Measurements from ENCODE around the gene NXPE3.

NXPE3 gene

GRCh38 chr3:101835676-101836075 is 56.7 kb downstream of the NXPE3 start:
- H2AFZ ChIP-seq (ENCODE audit: low read depth, low read length) = no peak overlapping the region
- no peak overlapping the region for H2AK5ac ChIP-seq (ENCODE audit: low read length, severe bottlenecking)
- no peak overlapping the region for H2BK120ac ChIP-seq (ENCODE audit: low read depth, low read length)
- no peak overlapping the region for H3K9ac ChIP-seq (ENCODE audit: low read length)
- H3K36me3 ChIP-seq (ENCODE audit: control insufficient read depth in 1 of 2, insufficient read depth in 2 of 2, low read depth in 1 of 2, low read length in 2 of 2) = peaks cover 5 to 10% of the 10 kb centered on the region in 2 experiments
- H3K18ac ChIP-seq (ENCODE audit: low read depth in 1 of 2, low read length in 2 of 2) = no peak overlapping the region
- no peak overlapping the region for H3K4ac ChIP-seq (ENCODE audit: low read depth in 1 of 2, low read length in 2 of 2)
- H3K4me2 ChIP-seq (ENCODE audit: low read length, poor library complexity, severe bottlenecking) = no peak overlapping the region
- H3K4me1 ChIP-seq (ENCODE audit: control insufficient read depth, insufficient read depth, low read depth, low read length) = peaks cover 2% of the 10 kb centered on the region
- no peak overlapping the region for H2BK5ac ChIP-seq (ENCODE audit: low read depth, low read length, poor library complexity, severe bottlenecking)
- no peak for DNase-seq
- no peaks in the 10 kb centered on the region for H3K9me3 ChIP-seq (ENCODE audit: control insufficient read depth, low read length)
- 89% methylated on average over 1 of the region's 2 CpGs for WGBS
- no peak overlapping the region for H3K4me3 ChIP-seq (ENCODE audit: insufficient read depth in 1 of 2, low read depth in 1 of 2, low read length in 2 of 2)
- H3K23ac ChIP-seq (ENCODE audit: low read length in 2 of 2) = no peak overlapping the region
- no peak overlapping the region for H2BK15ac ChIP-seq (ENCODE audit: low read depth, poor library complexity, severe bottlenecking)
- no peak overlapping the region for H4K91ac ChIP-seq (ENCODE audit: low read length)
- no peak overlapping the region for H3K27ac ChIP-seq (ENCODE audit: low read length, poor library complexity, severe bottlenecking)
- H3K27me3 ChIP-seq (ENCODE audit: control insufficient read depth in 1 of 2, insufficient read depth in 1 of 2, low read length in 2 of 2) = no peaks in the 10 kb centered on the region
- H3K79me1 ChIP-seq (replicated peaks; ENCODE audit: low read length, poor library complexity, severe bottlenecking) = peaks cover 31% of the 10 kb centered on the region
- H4K8ac ChIP-seq (ENCODE audit: low read length) = no peak overlapping the region
- H3K14ac ChIP-seq (ENCODE audit: low read length in 2 of 2) = no peak overlapping the region
- no peak overlapping the region for H2BK12ac ChIP-seq (ENCODE audit: low read length in 2 of 2)

DNA sequence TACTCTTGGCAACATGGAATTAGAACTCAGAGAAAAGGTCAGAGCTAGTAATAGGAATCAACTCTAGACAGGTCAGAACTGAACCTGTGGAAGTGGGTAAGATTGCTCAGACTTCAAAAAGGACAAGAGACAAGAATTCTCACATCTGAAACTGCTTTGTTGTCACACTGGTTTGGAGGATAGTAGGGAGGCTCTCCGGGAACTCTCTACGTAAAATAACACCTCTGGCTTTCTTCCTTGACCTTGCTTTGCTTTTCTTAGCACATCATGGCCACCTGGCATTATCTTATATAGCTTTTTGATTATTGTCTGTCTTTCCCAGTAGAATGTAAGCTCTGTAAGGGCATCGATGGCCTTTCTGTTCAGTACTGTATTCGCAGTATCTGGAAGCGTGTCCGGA is 57.1 kb downstream of the NXPE3 start:
- no peak overlapping the region for H3K4me2 ChIP-seq (ENCODE audit: low read length, poor library complexity, severe bottlenecking)
- H3K27ac ChIP-seq (ENCODE audit: low read length, poor library complexity, severe bottlenecking) = no peak overlapping the region
- no peak overlapping the region for H4K91ac ChIP-seq (ENCODE audit: low read length)
- H2BK15ac ChIP-seq (ENCODE audit: low read depth, poor library complexity, severe bottlenecking) = no peak overlapping the region
- no peak overlapping the region for H2BK5ac ChIP-seq (ENCODE audit: low read depth, low read length, poor library complexity, severe bottlenecking)
- no peaks in the 10 kb centered on the region for H3K27me3 ChIP-seq (ENCODE audit: control insufficient read depth in 1 of 2, insufficient read depth in 1 of 2, low read length in 2 of 2)
- WGBS = 80% methylated on average over 3 of the region's 6 CpGs
- no peak for DNase-seq
- no peak overlapping the region for H2BK120ac ChIP-seq (ENCODE audit: low read depth, low read length)
- no peak overlapping the region for H2BK12ac ChIP-seq (ENCODE audit: low read length in 2 of 2)
- H2AFZ ChIP-seq (ENCODE audit: low read depth, low read length) = no peak overlapping the region
- no peak overlapping the region for H3K9ac ChIP-seq (ENCODE audit: low read length)
- no peak overlapping the region for H2AK5ac ChIP-seq (ENCODE audit: low read length, severe bottlenecking)
- no peak overlapping the region for H3K14ac ChIP-seq (ENCODE audit: low read length in 2 of 2)
- H3K79me1 ChIP-seq (replicated peaks; ENCODE audit: low read length, poor library complexity, severe bottlenecking) = peaks cover 31% of the 10 kb centered on the region
- no peak overlapping the region for H3K18ac ChIP-seq (ENCODE audit: low read depth in 1 of 2, low read length in 2 of 2)
- H3K4me1 ChIP-seq (ENCODE audit: control insufficient read depth, insufficient read depth, low read depth, low read length) = peaks cover 2% of the 10 kb centered on the region
- H3K4ac ChIP-seq (ENCODE audit: low read depth in 1 of 2, low read length in 2 of 2) = no peak overlapping the region
- H3K9me3 ChIP-seq (ENCODE audit: control insufficient read depth, low read length) = no peaks in the 10 kb centered on the region
- no peak overlapping the region for H3K23ac ChIP-seq (ENCODE audit: low read length in 2 of 2)
- no peak overlapping the region for H4K8ac ChIP-seq (ENCODE audit: low read length)
- H3K36me3 ChIP-seq (ENCODE audit: control insufficient read depth in 1 of 2, insufficient read depth in 2 of 2, low read depth in 1 of 2, low read length in 2 of 2) = peaks cover 5 to 10% of the 10 kb centered on the region in 2 experiments
- H3K4me3 ChIP-seq (ENCODE audit: insufficient read depth in 1 of 2, low read depth in 1 of 2, low read length in 2 of 2) = no peak overlapping the region

GRCh38 chr3:101836652-101837598 is 57.9 kb downstream of the NXPE3 start:
- Histone ChIP-seq H3K36me3 (ENCODE audit: control insufficient read depth in 1 of 2, insufficient read depth in 2 of 2, low read depth in 1 of 2, low read length in 2 of 2) (peaks cover 5 to 6% of the 10 kb centered on the region in 2 experiments), H3K18ac (ENCODE audit: low read depth in 1 of 2, low read length in 2 of 2) (no peak overlapping the region), H3K14ac (ENCODE audit: low read length in 2 of 2) (no peak overlapping the region), H3K9ac (ENCODE audit: low read length) (no peak overlapping the region), H2BK12ac (ENCODE audit: low read length in 2 of 2) (no peak overlapping the region), H3K4me2 (ENCODE audit: low read length, poor library complexity, severe bottlenecking) (no peak overlapping the region), H3K4me1 (ENCODE audit: control insufficient read depth, insufficient read depth, low read depth, low read length) (peaks cover 2% of the 10 kb centered on the region), H2BK15ac (ENCODE audit: low read depth, poor library complexity, severe bottlenecking) (no peak overlapping the region), H2BK5ac (ENCODE audit: low read depth, low read length, poor library complexity, severe bottlenecking) (no peak overlapping the region), H3K4ac (ENCODE audit: low read depth in 1 of 2, low read length in 2 of 2) (no peak overlapping the region), H3K79me1 (replicated peaks; ENCODE audit: low read length, poor library complexity, severe bottlenecking) (peaks cover 27% of the 10 kb centered on the region), H2BK120ac (ENCODE audit: low read depth, low read length) (no peak overlapping the region), H4K91ac (ENCODE audit: low read length) (no peak overlapping the region), H3K9me3 (ENCODE audit: control insufficient read depth, low read length) (no peaks in the 10 kb centered on the region), H3K23ac (ENCODE audit: low read length in 2 of 2) (no peak overlapping the region), H3K4me3 (ENCODE audit: insufficient read depth in 1 of 2, low read depth in 1 of 2, low read length in 2 of 2) (no peak overlapping the region), H3K27me3 (ENCODE audit: control insufficient read depth in 1 of 2, insufficient read depth in 1 of 2, low read length in 2 of 2) (no peaks in the 10 kb centered on the region), H3K27ac (ENCODE audit: low read length, poor library complexity, severe bottlenecking) (no peak overlapping the region), H2AFZ (ENCODE audit: low read depth, low read length) (no peak overlapping the region), H4K8ac (ENCODE audit: low read length) (no peak overlapping the region), H2AK5ac (ENCODE audit: low read length, severe bottlenecking) (no peak overlapping the region)
- peak; percentile 41 for DNase-seq
- WGBS = 100% methylated on average over 1 of the region's 3 CpGs

- no peak for DNase-seq
- no peaks in the 10 kb centered on the region for H3K9me3 ChIP-seq (ENCODE audit: control insufficient read depth, low read length)
- H2BK15ac ChIP-seq (ENCODE audit: low read depth, poor library complexity, severe bottlenecking) = no peak overlapping the region
- H3K4me3 ChIP-seq (ENCODE audit: insufficient read depth in 1 of 2, low read depth in 1 of 2, low read length in 2 of 2) = no peak overlapping the region
- H2BK5ac ChIP-seq (ENCODE audit: low read depth, low read length, poor library complexity, severe bottlenecking) = no peak overlapping the region
- no peak overlapping the region for H2BK120ac ChIP-seq (ENCODE audit: low read depth, low read length)
- no peak overlapping the region for H3K9ac ChIP-seq (ENCODE audit: low read length)
- H3K4me2 ChIP-seq (ENCODE audit: low read length, poor library complexity, severe bottlenecking) = no peak overlapping the region
- no peak overlapping the region for H3K18ac ChIP-seq (ENCODE audit: low read depth in 1 of 2, low read length in 2 of 2)
- no peaks in the 10 kb centered on the region for H3K27me3 ChIP-seq (ENCODE audit: control insufficient read depth in 1 of 2, insufficient read depth in 1 of 2, low read length in 2 of 2)
- H3K27ac ChIP-seq (ENCODE audit: low read length, poor library complexity, severe bottlenecking) = no peak overlapping the region
- H3K14ac ChIP-seq (ENCODE audit: low read length in 2 of 2) = no peak overlapping the region
- no peak overlapping the region for H2AK5ac ChIP-seq (ENCODE audit: low read length, severe bottlenecking)
- H4K8ac ChIP-seq (ENCODE audit: low read length) = no peak overlapping the region
- peaks cover 0 to 6% of the 10 kb centered on the region in 2 experiments for H3K36me3 ChIP-seq (ENCODE audit: control insufficient read depth in 1 of 2, insufficient read depth in 2 of 2, low read depth in 1 of 2, low read length in 2 of 2)
- H4K91ac ChIP-seq (ENCODE audit: low read length) = no peak overlapping the region
- no peak overlapping the region for H2BK12ac ChIP-seq (ENCODE audit: low read length in 2 of 2)
- H3K4ac ChIP-seq (ENCODE audit: low read depth in 1 of 2, low read length in 2 of 2) = no peak overlapping the region
- peaks cover 6% of the 10 kb centered on the region for H3K4me1 ChIP-seq (ENCODE audit: control insufficient read depth, insufficient read depth, low read depth, low read length)
- no peak overlapping the region for H3K23ac ChIP-seq (ENCODE audit: low read length in 2 of 2)
- no CpG with 5 or more reads among the region's 2 CpGs for whole genome bisulfite sequencing
- H2AFZ ChIP-seq (ENCODE audit: low read depth, low read length) = no peak overlapping the region
- H3K79me1 ChIP-seq (replicated peaks; ENCODE audit: low read length, poor library complexity, severe bottlenecking) = peaks cover 24% of the 10 kb centered on the region
Observed at GRCh38 chr3:101838691-101839090, 59.7 kb downstream of the NXPE3 start.
